HuH-7.5 (cell line): ENCODE results near the gene PGM2L1.

Experiments
- DNase-seq: peaks from one replicate; pipeline ENCODE4 v3.0.0; 2011; ENCODE audit warnings: low spot score

The PGM2L1 gene

GRCh38 chr11:74297484-74297883, 100.7 kb downstream of the PGM2L1 start:
- no peak for DNase-seq

- DNase-seq = no peak
Measured at GRCh38 chr11:74288911-74289310, 109.3 kb downstream of the PGM2L1 start.

GRCh38 chr11:74288161-74288560, 110.1 kb downstream of the PGM2L1 start:
- no peak for DNase-seq

- DNase-seq = no peak
Measured at GRCh38 chr11:74284466-74284865, 113.8 kb downstream of the PGM2L1 start.

GRCh38 chr11:74283580-74284180, 114.6 kb downstream of the PGM2L1 start:
- DNase-seq = no peak

- no peak for DNase-seq
Measured at GRCh38 chr11:74282914-74283371, 115.3 kb downstream of the PGM2L1 start.

GRCh38 chr11:74282421-74282820, 115.8 kb downstream of the PGM2L1 start:
- DNase-seq = no peak

GRCh38 chr11:74280494-74280893, 117.7 kb downstream of the PGM2L1 start:
- no peak for DNase-seq
